GM18505 (cell line): Measurements from ENCODE around the gene FEM1A.
"Not testable (repeated sequence)": the region's sequence is repeated elsewhere in the genome, so short reads cannot be mapped to it uniquely, and the experiment has no call there.

ENCODE experiments used
- ATAC-seq: cut with Tn5 transposase; IDR thresholded peaks from one replicate; pipeline ENCODE4 v1.9.1; 2021; ENCODE audit not compliant: unreplicated experiment
- POLR2A ChIP-seq: IDR thresholded peaks from 4 replicates; pipeline ENCODE4 v1.6.1; 2011; ENCODE audit warnings: borderline replicate concordance; ENCODE audit not compliant: insufficient read depth, insufficient read length; ENCODE audit errors: extremely low read depth

Gene FEM1A, protein sequence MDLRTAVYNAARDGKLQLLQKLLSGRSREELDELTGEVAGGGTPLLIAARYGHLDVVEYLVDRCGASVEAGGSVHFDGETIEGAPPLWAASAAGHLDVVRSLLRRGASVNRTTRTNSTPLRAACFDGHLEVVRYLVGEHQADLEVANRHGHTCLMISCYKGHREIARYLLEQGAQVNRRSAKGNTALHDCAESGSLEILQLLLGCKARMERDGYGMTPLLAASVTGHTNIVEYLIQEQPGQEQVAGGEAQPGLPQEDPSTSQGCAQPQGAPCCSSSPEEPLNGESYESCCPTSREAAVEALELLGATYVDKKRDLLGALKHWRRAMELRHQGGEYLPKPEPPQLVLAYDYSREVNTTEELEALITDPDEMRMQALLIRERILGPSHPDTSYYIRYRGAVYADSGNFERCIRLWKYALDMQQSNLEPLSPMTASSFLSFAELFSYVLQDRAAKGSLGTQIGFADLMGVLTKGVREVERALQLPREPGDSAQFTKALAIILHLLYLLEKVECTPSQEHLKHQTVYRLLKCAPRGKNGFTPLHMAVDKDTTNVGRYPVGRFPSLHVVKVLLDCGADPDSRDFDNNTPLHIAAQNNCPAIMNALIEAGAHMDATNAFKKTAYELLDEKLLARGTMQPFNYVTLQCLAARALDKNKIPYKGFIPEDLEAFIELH

DNA sequence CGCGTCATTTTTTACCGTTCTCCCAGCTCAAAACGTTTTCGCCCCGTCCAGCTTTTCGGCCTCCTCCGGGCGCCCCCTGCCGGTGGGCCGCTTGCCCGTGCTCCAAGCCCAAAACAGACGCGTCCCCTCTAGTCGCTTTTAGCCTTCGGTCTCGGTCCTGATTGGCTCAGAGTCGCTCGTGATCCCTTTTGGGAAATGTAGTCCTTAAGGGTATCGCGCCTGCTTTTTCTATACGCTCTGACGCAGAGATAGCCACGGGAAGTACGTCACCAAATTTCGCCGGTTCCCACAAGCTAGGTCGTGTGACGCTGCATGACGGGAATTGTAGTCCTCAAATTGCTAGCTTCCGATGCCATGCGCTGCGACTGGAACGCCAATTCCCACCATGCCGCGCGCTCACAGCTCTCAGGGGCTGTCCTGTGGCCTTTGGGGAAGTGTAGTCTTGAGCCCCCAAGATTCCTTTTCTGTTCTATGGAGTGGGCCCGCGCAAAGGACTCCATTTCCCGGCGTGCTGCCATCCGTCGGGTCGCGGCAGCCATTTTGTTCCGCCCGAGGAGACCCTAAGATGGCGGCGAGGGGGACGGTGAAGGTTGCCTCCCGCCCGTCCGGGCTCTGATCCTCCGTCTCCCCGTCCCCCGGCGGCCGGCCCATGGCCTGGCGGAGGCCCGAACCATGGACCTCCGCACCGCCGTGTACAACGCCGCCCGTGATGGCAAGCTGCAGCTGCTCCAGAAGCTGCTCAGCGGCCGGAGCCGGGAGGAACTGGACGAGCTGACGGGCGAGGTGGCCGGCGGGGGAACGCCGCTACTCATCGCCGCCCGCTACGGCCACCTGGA is at the start of gene FEM1A:
TSS of gene FEM1A (plus strand) at position 552 of the 836 bp plus-strand sequence. CDS start at position 673, 121 bp downstream.
- TF ChIP-seq POLR2A: peak; percentile 82
- ATAC-seq: peak; percentile 88

DNA sequence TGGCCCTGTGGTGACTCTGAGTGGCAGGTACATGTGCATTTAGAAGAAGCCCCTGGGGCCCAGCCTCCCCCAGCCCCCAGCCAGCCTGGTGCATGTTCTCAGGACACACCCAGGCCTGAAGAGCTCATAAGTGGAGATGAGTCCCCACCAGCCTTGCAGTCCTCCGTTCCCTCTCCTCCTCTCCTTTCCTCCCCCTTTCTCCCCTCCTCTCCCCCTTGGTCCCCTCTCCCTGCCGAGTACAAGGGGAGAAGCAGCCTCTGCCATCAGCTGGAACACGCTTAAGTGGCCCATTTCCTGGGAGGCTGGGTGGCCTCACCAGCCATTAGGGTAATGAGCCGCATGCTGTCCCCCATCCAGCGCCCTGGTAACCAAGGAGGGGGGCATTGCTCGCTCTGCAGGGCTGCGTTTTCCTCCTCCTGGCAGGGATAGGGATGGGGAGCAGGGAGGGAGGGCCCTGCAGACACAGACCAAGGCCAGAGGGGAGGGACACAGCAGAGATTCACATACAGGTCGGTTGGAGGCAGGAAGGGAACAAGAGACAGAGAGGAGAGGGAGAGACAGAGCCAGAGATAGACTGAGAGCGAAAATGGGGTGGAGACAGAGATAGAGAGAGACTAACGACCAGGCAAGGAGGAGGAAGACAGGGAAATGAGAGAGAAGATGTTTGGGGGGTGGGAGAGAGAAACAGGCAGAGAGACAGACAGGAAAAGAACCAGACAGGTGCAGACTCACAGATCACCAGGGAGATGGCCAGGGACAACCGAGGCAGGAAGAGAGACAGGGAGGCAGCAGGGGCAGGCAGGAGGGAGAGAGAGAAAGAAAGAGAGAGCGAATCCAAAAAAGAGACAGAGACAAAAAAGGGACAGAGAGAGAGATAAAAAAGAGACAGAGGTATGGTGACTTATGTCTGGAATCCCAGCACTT is 48.5 kb upstream of the FEM1A start:
- ATAC-seq: no peak

DNA sequence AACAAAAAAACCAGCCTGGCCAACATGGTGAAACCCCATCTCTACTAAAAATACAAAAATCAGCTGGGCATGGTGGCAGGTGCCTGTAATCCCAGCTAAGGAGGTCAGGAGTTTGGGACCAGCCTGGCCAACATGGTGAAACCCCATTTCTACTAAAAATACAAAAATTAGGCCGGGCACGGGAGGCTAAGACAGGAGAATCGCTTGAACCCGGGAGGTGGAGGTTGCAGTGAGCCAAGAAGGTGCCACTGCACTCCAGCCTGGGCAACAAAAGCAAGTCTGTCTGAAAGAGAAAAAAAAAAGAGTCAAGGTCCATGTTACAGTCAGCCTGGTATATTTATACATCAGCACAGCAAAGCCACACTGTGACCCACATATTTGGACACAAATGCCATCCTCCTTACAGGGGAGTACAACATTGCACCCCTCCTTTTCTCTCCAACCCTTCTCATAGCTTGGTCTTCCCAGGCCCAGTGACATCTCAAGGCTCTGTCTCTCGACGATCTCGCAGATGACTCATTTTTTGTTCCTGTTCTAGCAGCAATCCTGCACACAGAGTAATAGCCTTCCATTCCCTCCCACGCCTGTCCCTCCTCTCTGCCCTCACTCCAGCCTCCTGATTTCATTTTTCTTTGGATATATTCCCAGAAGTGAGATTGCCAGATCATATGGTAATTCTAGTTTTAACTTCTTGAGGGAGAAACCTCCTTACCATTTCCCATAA is 46.9 kb upstream of the FEM1A start:
- no peak for TF ChIP-seq POLR2A
- no peak for ATAC-seq

More for the DNA sequence above, 48.5 kb upstream of the FEM1A start:
- no peak for TF ChIP-seq POLR2A

DNA sequence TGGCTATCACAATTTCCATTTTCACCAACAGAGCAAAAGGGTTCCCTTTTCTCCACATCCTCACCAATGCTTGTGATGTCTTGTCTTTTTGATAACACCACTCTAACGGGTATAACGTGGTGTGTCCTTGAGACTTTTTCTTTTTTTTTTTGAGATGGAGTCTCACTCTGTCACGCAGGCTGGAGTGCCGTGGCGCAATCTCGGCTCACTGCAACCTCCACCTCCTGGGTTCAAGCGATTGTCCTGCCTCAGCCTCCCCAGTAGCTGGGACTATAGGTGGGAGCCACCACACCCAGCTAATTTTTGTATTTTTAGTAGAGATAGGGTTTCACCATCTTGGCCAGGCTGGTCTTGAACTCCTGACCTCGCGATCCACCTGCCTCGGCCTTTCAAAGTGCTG is 46.4 kb upstream of the FEM1A start:
- not testable (repeated sequence) for ATAC-seq

DNA sequence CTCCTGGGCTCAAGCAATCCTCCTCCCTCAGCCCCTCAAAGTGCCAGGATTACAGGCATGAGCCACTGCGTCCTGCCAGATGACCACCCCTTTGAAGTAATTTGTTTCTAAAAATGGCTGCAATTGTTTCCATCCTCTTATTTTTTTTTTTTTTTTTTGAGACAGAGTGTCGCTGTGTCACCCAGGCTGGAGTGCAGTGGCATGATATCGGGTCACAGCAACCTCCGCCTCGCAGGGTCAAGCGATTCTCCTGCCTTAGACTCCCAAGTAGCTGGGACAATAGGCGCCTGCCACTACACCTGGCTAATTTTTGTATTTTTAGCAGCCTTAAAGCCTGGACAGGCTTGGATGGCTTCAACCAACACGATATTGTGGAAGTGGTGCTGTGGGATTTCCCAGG is 45.5 kb upstream of the FEM1A start:
- no peak for ATAC-seq
- no peak for TF ChIP-seq POLR2A

DNA sequence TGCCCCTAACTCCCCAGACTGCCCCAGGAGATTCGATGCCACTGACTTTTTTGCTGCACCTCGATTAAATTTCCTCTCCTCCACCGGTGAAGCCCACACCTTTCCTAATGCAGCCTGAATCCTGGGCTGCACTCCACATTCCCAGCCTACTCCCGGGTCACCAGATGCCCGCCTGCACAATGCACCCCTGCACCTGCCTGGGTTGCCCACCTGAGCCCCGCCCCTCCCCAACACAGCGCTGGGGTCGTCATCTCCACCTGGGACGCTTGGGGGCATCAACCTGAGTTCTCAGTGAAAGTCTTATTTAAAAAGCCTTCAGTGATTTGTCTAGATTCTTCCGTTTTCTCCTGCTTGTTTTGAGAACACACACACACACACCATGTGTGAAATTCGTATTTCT is 43.3 kb upstream of the FEM1A start:
- ATAC-seq: no peak
- TF ChIP-seq POLR2A: no peak

DNA sequence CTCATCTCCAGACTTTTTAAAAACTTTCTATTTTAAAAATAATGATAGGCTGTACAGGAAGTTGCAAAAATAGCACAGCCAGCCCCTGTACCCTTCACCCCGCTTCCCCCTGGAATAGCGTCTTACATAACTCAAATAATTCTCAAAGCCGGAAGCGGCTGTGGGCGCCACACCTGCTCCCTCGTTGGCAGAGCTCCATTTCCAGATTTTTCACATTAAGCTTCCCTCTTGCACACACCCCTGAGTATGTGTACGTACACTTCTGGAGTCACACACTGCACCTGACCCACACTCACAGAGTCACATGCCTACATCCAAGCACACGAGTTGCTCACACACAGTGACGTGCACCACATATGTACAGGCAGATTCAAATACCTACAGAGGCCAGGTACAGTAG is 42.9 kb upstream of the FEM1A start:
- ATAC-seq: no peak
- no peak for TF ChIP-seq POLR2A

DNA sequence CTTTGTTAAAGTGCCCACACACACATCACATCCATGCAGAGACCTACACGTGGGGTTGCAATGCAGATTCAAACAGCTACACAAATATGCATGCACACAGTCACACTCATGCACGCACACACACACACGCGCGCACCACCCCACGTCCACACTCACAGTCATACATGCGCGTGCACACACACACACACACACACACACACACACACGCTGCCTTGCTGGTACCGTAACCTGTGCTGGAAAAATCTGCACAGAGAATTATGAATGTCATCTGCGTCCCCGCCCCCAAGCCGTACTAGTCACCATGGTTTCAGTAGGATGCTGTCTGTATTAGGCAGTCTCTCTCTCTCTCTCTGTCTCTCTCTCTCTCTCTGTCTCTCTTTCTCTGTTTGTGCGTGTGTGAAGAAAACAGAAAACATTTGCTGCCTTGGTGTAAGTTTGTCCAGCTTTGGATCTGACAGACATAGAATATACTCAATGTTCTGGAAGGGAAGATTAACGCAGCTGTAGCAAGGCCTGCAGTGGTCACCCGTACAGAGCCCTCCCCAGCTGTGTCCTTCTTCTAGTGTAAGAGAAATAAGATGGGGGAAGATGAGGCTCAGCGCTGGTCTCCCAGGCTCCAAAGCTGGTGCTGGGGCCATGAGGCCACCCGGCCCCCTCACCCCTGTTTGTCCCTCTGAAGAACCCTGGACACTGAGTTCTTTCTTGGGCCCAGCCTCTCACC is 41.5 kb upstream of the FEM1A start:
- TF ChIP-seq POLR2A: no peak
- no peak for ATAC-seq

DNA sequence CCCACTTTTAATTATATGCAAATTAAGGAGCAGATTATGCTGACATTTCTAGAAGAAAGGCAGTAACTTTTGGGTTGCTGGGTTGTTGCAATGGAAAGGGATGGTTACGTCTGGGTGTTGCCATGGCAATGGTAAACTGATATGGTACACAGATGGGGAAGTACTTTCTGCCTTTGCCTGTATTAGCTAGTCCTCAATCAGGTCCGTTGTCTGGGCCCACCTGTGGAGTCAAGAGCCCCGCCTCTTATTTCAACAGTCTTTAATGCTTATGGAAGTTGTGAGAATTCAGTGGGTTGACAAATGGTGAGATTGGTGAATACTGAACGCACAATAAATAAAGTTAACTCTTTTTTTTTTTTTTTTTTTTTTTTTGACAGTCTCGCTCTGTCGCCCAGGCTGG is 37.3 kb upstream of the FEM1A start:
- ATAC-seq: no peak
- TF ChIP-seq POLR2A: no peak

DNA sequence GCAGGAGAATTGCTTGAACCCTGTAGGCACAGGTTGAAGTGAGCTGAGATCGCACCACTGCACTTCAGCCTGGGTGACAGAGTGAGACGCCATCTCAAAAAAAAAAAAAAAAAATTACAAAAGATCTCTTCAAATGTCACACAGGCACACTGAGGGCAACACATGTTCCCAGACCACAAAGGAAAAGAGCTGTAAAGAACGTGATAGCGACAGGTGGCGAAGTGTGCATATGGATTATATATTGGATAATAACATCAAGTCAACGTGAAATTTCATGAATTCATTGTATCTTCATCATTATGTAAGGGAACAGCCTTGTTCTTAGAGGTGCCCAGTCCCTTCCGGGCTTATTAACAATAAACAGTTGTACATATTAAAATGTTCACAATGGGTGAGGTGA is 36.1 kb upstream of the FEM1A start:
- no peak for TF ChIP-seq POLR2A
- no peak for ATAC-seq

DNA sequence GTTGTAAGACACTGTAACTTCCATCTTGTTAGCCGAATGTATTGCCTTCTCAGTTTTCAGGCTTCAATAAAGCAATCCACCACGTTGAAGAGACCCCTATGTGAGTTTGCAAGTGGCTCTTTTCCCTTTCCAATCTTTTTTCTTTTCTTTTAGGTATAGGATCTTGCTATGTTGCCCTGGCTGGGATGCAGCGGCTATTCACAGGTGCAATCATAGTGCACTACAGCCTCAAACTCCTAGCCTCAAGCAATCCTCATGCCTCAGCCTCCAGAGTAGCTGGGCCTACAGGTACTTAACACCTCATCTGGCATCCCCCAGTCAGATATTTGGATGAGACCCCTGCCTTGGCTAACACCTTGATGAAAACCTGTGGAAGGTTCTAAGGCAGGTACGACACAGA is 33.5 kb upstream of the FEM1A start:
- TF ChIP-seq POLR2A: no peak
- no peak for ATAC-seq
